Stimulated activated naive B cell treated with anti-CD40 and anti-IgM and Interleukin-4, amounts not matched to agents 10 μg/mL and 1 μg/mL and 100 μg/mL, for 72 hours (primary cell): ENCODE results near the gene SRGAP2B.
"Not testable (repeated sequence)": the region's sequence is repeated elsewhere in the genome, so short reads cannot be mapped to it uniquely, and the experiment has no call there.

ENCODE experiments used
- ATAC-seq, 2 donors: fragments of 150-1000 bp; cut with Tn5 transposase; replicated peaks; 2 replicates each; pipeline ENCODE4 v1.10.0; 2021; ENCODE audit warnings: moderate library complexity in 1 of 2
- DNase-seq: peaks from one replicate; pipeline ENCODE4 v3.0.0; 2021
- H3K27ac Mint-ChIP-seq: one replicate; pipeline ENCODE4 v1.8.0; 2022; ENCODE audit warnings: mild to moderate bottlenecking, mixed read lengths
- H3K27me3 Mint-ChIP-seq, 2 donors: one replicate each; pipeline ENCODE4 v1.8.0; 2022; ENCODE audit warnings: mixed read lengths in 2 of 2
- H3K36me3 Mint-ChIP-seq, 2 donors: one replicate each; pipeline ENCODE4 v1.8.0; 2022; ENCODE audit warnings: mixed read lengths in 2 of 2, mild to moderate bottlenecking in 1 of 2
- H3K4me1 Mint-ChIP-seq, 2 donors: one replicate each; pipeline ENCODE4 v1.8.0; 2022; ENCODE audit warnings: mixed read lengths in 2 of 2, mild to moderate bottlenecking in 1 of 2
- H3K4me3 Mint-ChIP-seq, 2 donors: one replicate each; pipeline ENCODE4 v1.8.0; 2022; ENCODE audit warnings: mild to moderate bottlenecking in 2 of 2, mixed read lengths in 2 of 2, moderate library complexity in 1 of 2
- H3K9me3 Mint-ChIP-seq, 2 donors: one replicate each; pipeline ENCODE4 v1.8.0; 2022; ENCODE audit warnings: mixed read lengths in 2 of 2, mild to moderate bottlenecking in 1 of 2

Gene SRGAP2B

DNA sequence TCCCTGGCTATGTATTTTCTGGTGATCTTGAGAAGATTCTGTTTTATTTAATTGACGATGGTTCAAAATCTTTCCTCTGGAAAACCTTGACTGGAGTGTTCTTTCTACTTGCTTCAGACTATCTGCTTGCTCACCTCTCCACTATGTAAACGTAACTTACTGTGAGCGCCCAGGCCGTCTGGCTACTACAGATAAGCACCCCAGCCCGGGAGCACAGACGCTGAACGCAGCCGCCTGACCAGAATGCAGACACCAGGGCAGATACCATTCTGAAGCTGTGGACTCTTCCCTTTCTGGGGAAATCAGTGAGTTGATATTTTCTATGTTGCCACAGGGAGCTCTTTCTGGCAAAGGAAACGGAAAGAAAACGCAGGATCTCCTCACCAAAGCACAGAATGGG lies 28.6 kb downstream of the SRGAP2B start:
- H3K27ac Mint-ChIP-seq, DNase-seq, H3K36me3 Mint-ChIP-seq, H3K4me3 Mint-ChIP-seq, ATAC-seq, H3K27me3 Mint-ChIP-seq, H3K9me3 Mint-ChIP-seq, H3K4me1 Mint-ChIP-seq: not testable (repeated sequence)

DNA sequence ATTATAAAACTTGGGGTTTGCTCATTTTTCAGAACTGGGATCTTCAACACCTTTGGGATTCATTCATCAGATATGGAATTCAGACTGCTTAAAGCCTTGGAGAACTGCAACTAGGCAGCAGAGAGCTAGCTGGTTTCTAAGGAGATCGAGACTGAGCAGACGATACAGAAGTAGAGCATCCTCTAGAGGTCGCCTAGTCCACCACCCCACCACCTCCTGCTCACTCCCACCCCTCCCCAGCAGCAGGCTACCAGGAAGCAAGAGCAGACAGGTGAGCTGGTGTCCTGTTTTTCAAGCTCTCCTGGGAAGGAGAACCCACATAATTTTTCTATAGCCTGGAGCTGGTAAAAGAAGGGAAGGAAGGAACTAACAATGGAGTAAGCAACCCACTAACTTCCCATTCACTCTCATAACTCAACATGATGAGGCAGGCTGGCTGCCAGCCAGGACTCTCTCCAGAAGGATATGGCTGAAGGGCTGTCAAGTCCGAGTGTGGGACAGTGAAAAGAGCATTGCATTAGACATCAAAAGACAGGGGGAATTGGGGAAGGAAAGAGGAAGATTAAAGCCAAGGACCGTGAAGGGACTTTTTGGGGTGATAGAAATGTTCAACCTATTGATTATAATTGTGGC lies 29.8 kb downstream of the SRGAP2B start:
- not testable (repeated sequence) for H3K27me3 Mint-ChIP-seq, H3K4me1 Mint-ChIP-seq, H3K4me3 Mint-ChIP-seq, H3K36me3 Mint-ChIP-seq, H3K9me3 Mint-ChIP-seq, H3K27ac Mint-ChIP-seq, DNase-seq
- peak; percentile 71 to 77 for ATAC-seq

DNA sequence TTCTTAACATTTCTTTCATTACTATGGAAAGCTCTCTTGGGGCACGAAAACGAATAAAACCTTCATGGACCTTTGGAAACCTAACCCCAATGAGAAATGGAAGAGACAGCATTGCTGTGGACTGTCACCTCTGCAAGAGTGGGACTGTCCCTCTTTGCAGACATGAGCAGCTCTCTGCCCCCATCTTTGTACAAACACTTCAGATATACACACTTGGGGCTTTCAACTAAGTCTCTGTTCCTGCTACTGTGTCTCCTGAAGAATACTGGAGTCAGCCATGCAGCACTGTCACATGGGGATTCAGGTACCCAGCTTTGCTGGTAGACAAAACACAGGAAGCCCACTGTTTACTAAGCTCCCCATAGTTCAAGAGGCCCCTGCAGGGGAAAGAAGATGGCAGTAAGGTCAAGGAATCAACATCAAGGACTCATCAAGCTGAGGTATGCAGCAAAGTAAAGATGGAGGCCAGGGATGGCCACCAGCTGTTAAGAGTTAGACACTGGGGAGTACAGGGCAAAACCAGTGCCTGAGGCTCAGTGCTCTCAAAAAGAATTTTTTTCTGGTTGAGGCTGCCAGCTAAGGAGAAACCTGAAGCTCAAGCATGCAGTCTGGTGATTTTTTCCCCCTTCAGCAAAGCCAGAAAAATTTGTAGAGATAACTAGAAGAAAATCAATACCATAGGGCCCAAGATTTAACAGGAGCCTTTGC lies 31.0 kb downstream of the SRGAP2B start:
- H3K36me3 Mint-ChIP-seq, H3K27me3 Mint-ChIP-seq, H3K4me1 Mint-ChIP-seq, H3K27ac Mint-ChIP-seq, DNase-seq, H3K4me3 Mint-ChIP-seq, H3K9me3 Mint-ChIP-seq: not testable (repeated sequence)
- ATAC-seq, result peak; percentile 95 to 96

DNA sequence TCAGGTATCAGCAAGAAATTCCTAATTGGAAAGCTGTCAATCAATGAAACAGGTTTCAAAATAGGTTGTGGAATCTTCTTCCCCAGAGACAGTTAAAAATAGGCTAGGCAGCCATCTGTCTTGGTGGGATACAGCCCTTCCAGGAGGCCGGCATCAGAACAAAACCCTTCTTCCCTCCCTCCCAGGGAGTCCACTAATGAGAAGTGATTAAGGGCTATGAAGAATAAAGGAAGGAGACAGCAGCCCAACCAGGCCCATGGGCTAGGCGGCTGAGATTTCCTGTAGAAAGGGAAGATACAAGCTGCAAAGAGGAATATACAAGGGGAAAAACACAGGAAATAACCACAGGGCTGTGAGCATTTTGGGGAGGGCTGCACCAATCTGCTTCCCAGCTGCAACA lies 31.8 kb downstream of the SRGAP2B start:
- not testable (repeated sequence) for H3K4me3 Mint-ChIP-seq, ATAC-seq, H3K27me3 Mint-ChIP-seq, H3K9me3 Mint-ChIP-seq, H3K4me1 Mint-ChIP-seq, H3K27ac Mint-ChIP-seq, DNase-seq, H3K36me3 Mint-ChIP-seq

DNA sequence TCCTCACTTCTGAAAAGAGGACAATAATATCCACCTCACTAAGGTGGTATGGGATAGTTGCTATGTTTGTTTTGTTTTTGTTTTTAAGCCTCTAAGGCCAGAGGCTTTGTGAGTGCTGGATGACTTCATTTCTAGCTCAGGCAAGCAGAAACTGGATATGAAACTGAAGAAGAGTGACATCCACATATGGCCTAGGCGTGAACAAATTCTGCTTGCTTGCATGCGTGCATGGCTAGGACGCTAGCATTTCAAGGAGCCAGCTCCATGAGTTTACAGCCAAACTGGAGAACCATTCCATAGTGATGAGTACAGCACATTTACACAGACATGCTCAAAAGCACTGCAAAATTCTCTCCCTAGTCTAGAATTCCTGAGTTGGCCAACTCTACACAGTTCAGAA lies 36.9 kb downstream of the SRGAP2B start:
- not testable (repeated sequence) for H3K9me3 Mint-ChIP-seq, H3K4me1 Mint-ChIP-seq, DNase-seq, H3K27me3 Mint-ChIP-seq, H3K27ac Mint-ChIP-seq, H3K36me3 Mint-ChIP-seq, H3K4me3 Mint-ChIP-seq
- peak; percentile 67 to 69 for ATAC-seq

DNA sequence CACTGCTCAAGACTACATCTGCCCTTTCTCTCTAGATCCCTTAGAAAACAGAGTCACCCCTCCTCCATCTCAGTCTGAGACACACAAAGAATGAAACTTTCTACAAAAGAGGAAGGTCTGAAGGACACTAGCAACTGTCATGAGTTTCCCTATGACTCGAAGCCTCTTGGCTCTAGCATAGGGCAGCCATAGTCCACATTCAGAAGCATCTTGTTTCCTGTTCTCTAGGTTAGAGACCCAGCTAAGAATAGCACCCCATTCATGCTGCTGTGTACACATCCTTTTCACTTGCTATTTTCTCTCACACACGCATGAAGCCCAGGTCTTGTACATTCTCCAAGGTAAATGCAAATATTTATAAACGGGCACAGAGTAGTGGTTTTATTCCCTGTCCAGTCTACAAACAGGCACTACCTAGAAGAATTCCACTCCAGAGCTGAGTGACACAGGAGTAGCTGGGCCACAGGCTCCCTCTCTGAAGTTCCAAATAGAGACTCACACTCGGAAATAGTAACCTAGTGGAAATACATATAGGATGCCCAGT lies 39.8 kb downstream of the SRGAP2B start:
- H3K9me3 Mint-ChIP-seq, H3K4me1 Mint-ChIP-seq, DNase-seq, H3K4me3 Mint-ChIP-seq, H3K36me3 Mint-ChIP-seq, H3K27me3 Mint-ChIP-seq, H3K27ac Mint-ChIP-seq: not testable (repeated sequence)
- ATAC-seq, result peak; percentile 97 to 98

DNA sequence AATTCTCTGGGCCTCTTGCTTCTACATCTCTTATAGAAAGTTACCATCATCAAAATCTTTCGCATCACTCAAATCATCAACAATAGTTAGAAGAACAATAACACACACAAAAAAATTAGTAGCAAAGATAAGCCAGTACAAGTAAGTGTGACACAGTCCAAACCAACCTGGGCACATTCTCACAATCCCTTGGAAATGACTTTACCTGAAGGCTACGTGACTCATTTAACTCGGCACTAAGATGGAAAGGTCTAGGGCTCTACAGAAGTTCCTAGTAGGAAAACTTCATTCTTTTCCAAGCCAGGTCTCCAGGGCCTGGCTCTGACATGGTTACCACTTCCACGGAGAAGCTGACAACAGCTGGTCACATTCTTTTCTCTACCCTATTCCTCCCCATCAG lies 41.7 kb downstream of the SRGAP2B start:
- H3K27me3 Mint-ChIP-seq, DNase-seq, H3K4me1 Mint-ChIP-seq, H3K9me3 Mint-ChIP-seq, H3K4me3 Mint-ChIP-seq, ATAC-seq, H3K27ac Mint-ChIP-seq, H3K36me3 Mint-ChIP-seq: not testable (repeated sequence)

DNA sequence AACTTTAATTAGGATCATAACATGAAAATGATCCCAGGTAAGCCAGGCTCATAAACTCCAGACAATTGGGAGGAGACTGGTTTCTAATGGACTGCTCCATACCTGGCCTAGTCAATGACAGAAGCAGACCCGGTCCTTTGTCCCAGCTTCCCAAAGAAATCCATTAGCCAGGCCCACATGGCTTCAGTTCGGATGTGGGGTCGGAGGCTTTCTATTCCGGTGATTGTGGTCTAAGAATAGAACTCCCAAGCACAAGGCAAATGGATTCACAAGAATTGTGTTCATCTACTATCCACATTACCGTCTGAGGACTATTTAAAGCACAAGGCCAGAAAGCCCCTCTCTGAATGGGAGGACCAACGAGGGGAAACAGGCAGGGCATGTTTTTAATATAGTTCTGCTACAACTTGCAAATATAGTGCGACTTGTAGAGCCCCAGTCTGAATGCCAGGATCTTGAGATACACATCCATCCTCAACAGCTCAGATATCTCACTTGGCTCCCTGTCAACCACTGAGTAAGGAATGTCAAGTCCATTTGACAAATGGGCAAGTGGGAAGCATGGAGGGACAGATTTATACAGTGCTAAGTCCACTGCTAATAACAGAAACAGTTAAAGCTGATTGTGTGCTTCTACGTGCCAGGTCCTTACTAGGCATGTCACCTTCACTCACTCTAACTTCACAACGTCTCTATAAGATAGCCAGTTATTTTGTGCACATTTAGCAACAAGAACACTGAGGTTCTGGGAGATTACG lies 42.9 kb downstream of the SRGAP2B start:
- not testable (repeated sequence) for H3K4me3 Mint-ChIP-seq, H3K27me3 Mint-ChIP-seq, ATAC-seq, H3K36me3 Mint-ChIP-seq, DNase-seq, H3K27ac Mint-ChIP-seq, H3K4me1 Mint-ChIP-seq, H3K9me3 Mint-ChIP-seq

DNA sequence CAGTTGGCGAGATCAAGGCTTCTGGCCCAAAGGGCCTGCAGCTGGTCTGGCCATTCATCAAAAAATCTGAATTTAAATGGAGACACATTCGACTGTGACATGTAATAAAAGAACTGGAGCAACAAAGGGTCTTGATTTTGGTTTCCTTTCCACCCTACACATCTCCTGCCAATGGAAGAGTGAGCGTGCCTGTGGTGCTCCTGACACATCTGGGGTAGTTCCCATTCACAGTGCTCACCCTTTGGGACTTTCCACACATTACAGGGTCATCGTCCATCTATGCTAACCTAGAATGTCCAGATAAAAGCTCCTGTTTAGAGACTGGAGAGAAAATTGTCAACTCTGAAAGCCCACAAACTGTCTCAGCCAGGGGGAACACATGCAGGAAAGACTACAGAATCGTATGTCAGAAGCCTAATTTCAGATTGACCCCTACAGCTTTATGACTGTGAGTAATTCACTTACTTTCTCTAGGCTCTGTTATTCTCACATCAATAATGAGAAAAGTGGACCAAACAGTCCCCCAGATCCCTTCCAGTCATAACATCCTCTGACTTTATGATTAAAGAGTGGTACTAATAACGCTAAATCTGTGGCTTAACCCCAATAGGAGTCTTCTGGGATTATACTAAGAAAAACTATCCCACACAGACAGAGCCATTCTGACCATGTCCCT lies 46.8 kb downstream of the SRGAP2B start:
- H3K4me3 Mint-ChIP-seq, H3K36me3 Mint-ChIP-seq, DNase-seq, H3K9me3 Mint-ChIP-seq, H3K4me1 Mint-ChIP-seq, H3K27ac Mint-ChIP-seq, H3K27me3 Mint-ChIP-seq: not testable (repeated sequence)
- peak; percentile 56 to 65 for ATAC-seq

DNA sequence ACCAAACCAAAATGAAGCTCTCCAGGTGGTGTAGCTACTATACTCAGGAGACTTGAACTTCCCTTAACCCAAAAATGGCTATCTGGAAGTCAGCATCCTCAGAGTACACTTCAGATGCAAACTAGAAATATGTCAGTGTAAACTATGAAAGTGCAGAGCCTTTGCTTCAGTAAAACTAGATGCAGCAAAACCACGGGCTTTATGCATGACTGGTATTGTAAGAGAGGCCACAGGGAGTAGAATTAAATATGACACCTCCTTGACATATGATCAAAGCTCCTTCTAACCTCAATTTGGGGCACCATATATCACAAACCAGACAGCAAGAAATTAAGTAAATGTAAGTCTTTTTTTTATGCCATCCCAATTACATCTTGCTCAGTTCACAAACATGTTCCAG lies 47.6 kb downstream of the SRGAP2B start:
- ATAC-seq, result peak; percentile 84 to 92
- DNase-seq, H3K4me3 Mint-ChIP-seq, H3K9me3 Mint-ChIP-seq, H3K27me3 Mint-ChIP-seq, H3K27ac Mint-ChIP-seq, H3K4me1 Mint-ChIP-seq, H3K36me3 Mint-ChIP-seq: not testable (repeated sequence)

DNA sequence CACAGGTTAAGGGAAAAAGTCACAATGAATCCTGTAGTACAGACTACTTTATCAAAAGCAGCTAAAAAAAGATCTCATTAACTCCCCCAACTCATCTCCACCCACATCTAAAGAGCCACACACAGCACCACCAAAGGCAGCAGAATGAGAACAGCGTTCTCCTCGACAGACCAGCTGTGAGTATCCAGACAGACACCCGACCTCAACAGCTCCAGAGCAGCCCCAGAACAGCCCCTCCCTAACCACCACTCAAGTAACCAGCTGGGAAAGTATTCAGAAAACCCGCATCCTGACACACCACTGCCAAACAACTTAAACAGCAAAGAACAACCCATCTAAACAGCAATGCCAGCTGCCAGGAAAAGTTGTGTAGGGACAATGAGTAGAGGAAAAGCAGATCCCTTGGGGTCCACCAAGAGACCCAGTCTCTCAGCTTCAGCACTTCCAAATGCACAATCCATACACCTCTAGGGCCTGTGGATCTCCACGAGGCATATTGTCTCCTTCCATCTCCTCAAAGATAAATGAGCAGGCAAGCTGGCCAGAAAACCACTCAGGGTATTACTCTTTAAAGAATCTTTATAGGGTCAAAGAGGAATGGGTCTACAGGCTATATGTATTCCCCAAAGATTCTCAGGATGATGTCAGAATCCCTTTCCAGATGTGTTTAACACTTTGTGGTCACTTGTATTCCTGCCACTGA lies 49.4 kb downstream of the SRGAP2B start:
- ATAC-seq, H3K9me3 Mint-ChIP-seq, H3K27ac Mint-ChIP-seq, H3K36me3 Mint-ChIP-seq, H3K4me3 Mint-ChIP-seq, DNase-seq, H3K27me3 Mint-ChIP-seq, H3K4me1 Mint-ChIP-seq: not testable (repeated sequence)

DNA sequence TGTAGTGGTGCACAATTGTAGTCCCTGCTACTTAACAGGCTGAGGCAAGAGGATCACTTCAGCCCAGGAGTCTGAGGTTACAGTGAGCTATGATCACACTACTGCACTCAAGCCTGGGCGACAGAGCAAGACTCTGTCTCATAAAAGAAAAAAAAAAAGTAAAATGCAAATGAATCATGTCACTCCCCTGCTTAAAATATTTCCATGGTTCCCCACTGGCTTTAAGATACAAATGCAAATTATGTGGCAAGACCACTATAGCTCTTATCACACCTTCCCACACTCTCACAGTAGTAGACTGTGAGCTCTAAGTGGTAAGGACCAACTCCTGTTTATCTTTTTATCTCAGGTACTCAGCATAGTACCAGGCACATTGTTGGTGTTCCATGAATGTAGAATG lies 53.6 kb downstream of the SRGAP2B start:
- H3K36me3 Mint-ChIP-seq, H3K4me3 Mint-ChIP-seq, H3K4me1 Mint-ChIP-seq, H3K9me3 Mint-ChIP-seq, H3K27me3 Mint-ChIP-seq, H3K27ac Mint-ChIP-seq, DNase-seq: not testable (repeated sequence)
- peak; percentile 93 to 94 for ATAC-seq

DNA sequence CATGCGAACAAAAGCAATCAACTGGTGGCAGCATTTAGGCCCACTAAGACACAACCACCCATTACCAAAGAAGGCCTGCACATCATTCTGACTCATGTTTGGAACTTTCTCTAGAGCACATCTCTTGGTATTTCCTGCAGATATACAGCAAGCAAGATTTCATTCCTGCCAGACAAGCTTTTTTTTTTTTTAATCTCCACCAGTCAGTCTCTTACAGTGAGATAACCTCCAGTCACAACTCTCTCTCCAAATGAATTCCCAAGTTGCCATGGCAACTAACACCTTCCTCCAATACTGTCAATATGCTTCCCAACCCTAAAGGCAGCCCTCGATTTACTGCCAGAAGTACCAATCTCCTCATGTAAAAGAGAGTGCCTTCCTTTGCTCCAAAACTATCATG lies 59.1 kb downstream of the SRGAP2B start:
- not testable (repeated sequence) for DNase-seq, H3K4me1 Mint-ChIP-seq, ATAC-seq, H3K27ac Mint-ChIP-seq, H3K27me3 Mint-ChIP-seq, H3K4me3 Mint-ChIP-seq, H3K9me3 Mint-ChIP-seq, H3K36me3 Mint-ChIP-seq

DNA sequence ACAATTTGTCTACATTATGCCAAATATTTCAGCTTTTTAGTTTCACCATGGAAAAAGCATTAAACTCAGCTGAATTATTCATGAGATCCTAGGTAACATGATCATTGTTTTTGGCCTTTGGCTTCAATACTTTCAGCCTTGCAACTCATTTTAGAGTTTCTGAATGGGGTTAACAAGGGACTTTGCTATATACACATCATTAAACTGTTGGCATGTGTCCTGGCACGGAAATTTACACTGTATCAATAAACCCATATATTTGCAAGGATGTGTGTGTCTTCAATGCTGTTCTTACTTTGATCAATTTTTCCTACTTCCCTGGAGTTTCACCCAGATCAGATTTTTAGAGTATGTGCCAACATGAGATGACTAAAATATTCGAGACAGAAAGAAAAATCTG lies 61.6 kb downstream of the SRGAP2B start:
- not testable (repeated sequence) for DNase-seq, H3K4me1 Mint-ChIP-seq, ATAC-seq, H3K4me3 Mint-ChIP-seq, H3K27ac Mint-ChIP-seq, H3K9me3 Mint-ChIP-seq, H3K36me3 Mint-ChIP-seq, H3K27me3 Mint-ChIP-seq
